ENCODE data around the gene DPY30.

- TF ChIP-seq CTCF (conservative IDR thresholded peaks at IDR 0.05) (no peak), ZFX (IDR thresholded peaks at IDR 0.05) (no peak)
These were observed 58.8 kb downstream of the DPY30 start for GRCh38 chr2:31980674-31981356.
